ENCODE measurements around the gene XPNPEP3. TPM values are rescaled to one million over a fixed set of nuclear protein-coding genes. Genes with fewer than 3 reads are reported as not detected.

Gene XPNPEP3
- total RNA-seq, 1 donor from 2014 or later = 12.8 TPM

DNA sequence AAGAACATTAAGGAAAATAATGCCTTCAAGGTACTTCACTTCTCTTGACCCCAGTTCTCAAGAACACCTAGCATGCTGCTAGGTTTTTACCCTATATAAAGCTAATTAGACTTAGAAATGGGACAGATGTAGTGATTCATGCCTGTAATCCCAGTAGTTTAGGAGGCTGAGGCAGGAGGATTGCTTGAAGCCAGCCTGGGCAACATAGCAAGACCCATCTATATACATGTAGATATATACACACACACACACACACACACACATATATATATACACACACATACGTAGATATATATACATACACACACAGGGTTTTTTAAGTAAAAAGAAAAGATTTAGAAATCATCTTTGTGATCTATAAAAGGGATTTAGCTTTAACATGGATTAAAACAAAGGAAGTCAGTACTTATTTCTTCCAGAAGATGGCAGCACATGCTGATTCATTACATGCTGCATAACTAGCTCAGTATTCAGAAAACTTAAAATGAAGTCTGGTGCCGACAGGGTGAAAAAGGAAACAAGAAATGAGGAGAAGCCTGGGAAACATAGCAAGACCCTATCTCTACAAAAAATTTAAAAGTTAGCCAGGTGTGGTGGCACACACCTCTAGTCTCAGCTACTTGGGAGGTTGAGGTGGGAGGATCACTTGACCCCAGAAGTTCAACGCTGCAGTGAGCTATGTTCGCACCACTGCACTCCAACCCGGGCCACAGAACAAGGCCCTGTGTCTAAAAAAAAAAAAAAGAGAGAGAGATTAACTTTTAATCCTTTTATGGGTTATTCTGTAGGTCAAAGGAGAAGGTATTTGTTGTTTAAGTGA lies 65.7 kb downstream of the XPNPEP3 start:
- no peak for DNase-seq (ENCODE audit: extremely low spot score in 2 of 2)
- H3K4me3 ChIP-seq = no peak overlapping the region

DNA sequence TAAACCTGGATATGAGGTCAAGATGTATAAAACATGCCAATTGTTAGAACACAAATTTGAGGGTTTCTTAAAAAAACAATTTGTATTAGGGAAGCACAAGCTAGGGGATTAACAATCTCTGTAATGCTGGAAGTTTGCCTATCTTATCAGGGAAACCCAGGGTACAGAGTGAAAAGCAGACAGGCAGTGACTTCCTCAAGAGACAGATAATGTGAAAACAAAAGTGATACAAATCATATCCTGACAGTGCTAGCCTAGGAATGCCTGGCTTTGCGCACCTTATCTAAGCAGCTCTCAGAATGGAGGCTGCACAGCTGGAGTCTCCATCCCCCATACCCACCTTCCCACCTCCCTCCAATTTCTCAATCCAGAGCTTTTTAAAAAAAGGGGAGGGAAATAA lies 71.7 kb downstream of the XPNPEP3 start:
- no peak overlapping the region for H3K4me3 ChIP-seq
- H3K4me1 ChIP-seq = no peaks in the 10 kb centered on the region
- no peak overlapping the region for H3K27ac ChIP-seq
- peaks cover 0 to 45% of the 10 kb centered on the region in 2 donors for H3K36me3 ChIP-seq
- TF ChIP-seq POLR2AphosphoS5 (IDR thresholded peaks at IDR 0.05; ENCODE audit: insufficient read depth in 1 of 2, low read depth in 1 of 2) (no peak), POLR2A (IDR thresholded peaks at IDR 0.05) (no peak), CTCF (IDR thresholded peaks at IDR 0.05) (no peak)
- no peaks in the 10 kb centered on the region for H3K9me3 ChIP-seq
- intact Hi-C loops (cut with DNase I) = no loop called here
- DNase-seq (ENCODE audit: extremely low spot score in 2 of 2) = no peak
- no peaks in the 10 kb centered on the region for H3K27me3 ChIP-seq

More for the DNA sequence above, 65.7 kb downstream of the XPNPEP3 start:
- intact Hi-C loops (cut with DNase I) = no loop called here
- Histone ChIP-seq H3K27ac (no peak overlapping the region), H3K36me3 (peaks cover 0 to 43% of the 10 kb centered on the region in 2 donors), H3K9me3 (no peaks in the 10 kb centered on the region), H3K4me1 (no peaks in the 10 kb centered on the region), H3K27me3 (no peaks in the 10 kb centered on the region)
- TF ChIP-seq CTCF (IDR thresholded peaks at IDR 0.05) = peak; percentile 44 to 85 (median 56)
- no peak for TF ChIP-seq POLR2A (IDR thresholded peaks at IDR 0.05)
- peak in 1 of 2 donors; percentile 53 for TF ChIP-seq POLR2AphosphoS5 (IDR thresholded peaks at IDR 0.05; ENCODE audit: insufficient read depth in 1 of 2, low read depth in 1 of 2)

DNA sequence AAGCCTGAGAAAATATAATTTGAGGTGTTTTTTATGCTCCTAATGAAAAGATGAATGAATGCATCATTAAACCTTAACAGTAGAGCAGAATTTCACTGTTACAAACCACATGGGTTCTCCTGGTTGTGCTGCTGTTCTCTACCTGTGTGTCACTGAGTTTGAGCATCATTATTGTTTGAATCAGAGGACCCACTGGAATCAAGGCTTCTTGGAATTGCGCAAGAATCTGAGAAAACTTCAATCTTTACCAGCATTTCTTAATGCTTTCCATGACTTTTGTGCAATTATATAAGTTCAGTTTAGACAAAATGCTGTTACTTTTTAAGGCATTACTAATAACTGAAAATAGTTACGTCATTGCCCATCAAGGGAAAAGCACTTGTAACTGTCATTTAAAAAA lies 75.4 kb downstream of the XPNPEP3 start:
- intact Hi-C loops (cut with DNase I) = no loop called here
- Histone ChIP-seq H3K27me3 (no peaks in the 10 kb centered on the region), H3K4me1 (no peaks in the 10 kb centered on the region), H3K36me3 (peaks cover 0 to 16% of the 10 kb centered on the region in 2 donors), H3K9me3 (no peaks in the 10 kb centered on the region), H3K4me3 (no peak overlapping the region), H3K27ac (no peak overlapping the region)
- no peak for DNase-seq (ENCODE audit: extremely low spot score in 2 of 2)
- no peak for TF ChIP-seq POLR2AphosphoS5 (IDR thresholded peaks at IDR 0.05; ENCODE audit: insufficient read depth in 1 of 2, low read depth in 1 of 2)
- no peak for TF ChIP-seq CTCF (IDR thresholded peaks at IDR 0.05)
- TF ChIP-seq POLR2A (IDR thresholded peaks at IDR 0.05) = no peak

GRCh38 chr22:40939202-40939601 lies 82.3 kb downstream of the XPNPEP3 start:
- no peak overlapping the region for H3K27ac ChIP-seq
- intact Hi-C loops (cut with DNase I) = no loop called here
- H3K4me1 ChIP-seq = no peaks in the 10 kb centered on the region
- no peaks in the 10 kb centered on the region for H3K9me3 ChIP-seq
- H3K4me3 ChIP-seq = no peak overlapping the region
- H3K36me3 ChIP-seq = peaks cover 0 to 3% of the 10 kb centered on the region in 2 donors
- DNase-seq (ENCODE audit: extremely low spot score in 2 of 2) = no peak
- no peak for TF ChIP-seq POLR2AphosphoS5 (IDR thresholded peaks at IDR 0.05; ENCODE audit: insufficient read depth in 1 of 2, low read depth in 1 of 2)
- TF ChIP-seq POLR2A (IDR thresholded peaks at IDR 0.05) = no peak
- no peak for TF ChIP-seq CTCF (IDR thresholded peaks at IDR 0.05)
- no peaks in the 10 kb centered on the region for H3K27me3 ChIP-seq

All from vagina (tissue), 2 donors.